GM19455 (cell line): ENCODE data around the gene CD22.

ENCODE experiments used
- ATAC-seq: cut with Tn5 transposase; IDR thresholded peaks from one replicate; pipeline ENCODE4 v1.9.1; 2021; ENCODE audit not compliant: unreplicated experiment

The CD22 gene

GRCh38 chr19:35295792-35296462 lies 33.1 kb upstream of the CD22 start:
- ATAC-seq, result no peak

- no peak for ATAC-seq
Measured at GRCh38 chr19:35296644-35297514, 32.1 kb upstream of the CD22 start.

- no peak for ATAC-seq
Measured at GRCh38 chr19:35297515-35297848, 31.5 kb upstream of the CD22 start.

- no peak for ATAC-seq
Measured at GRCh38 chr19:35297922-35298321, 31.1 kb upstream of the CD22 start.

- no peak for ATAC-seq
Measured at GRCh38 chr19:35298561-35298972, 30.4 kb upstream of the CD22 start.

GRCh38 chr19:35299523-35300338 lies 29.3 kb upstream of the CD22 start:
- no peak for ATAC-seq

GRCh38 chr19:35300339-35300649 lies 28.7 kb upstream of the CD22 start:
- no peak for ATAC-seq

GRCh38 chr19:35301961-35302360 lies 27.0 kb upstream of the CD22 start:
- no peak for ATAC-seq

GRCh38 chr19:35302446-35302845 lies 26.5 kb upstream of the CD22 start:
- ATAC-seq, result no peak

GRCh38 chr19:35303357-35303915 lies 25.6 kb upstream of the CD22 start:
- ATAC-seq, result no peak

- no peak for ATAC-seq
Measured at GRCh38 chr19:35304036-35304435, 25.0 kb upstream of the CD22 start.

GRCh38 chr19:35305181-35305580 lies 23.8 kb upstream of the CD22 start:
- no peak for ATAC-seq

- no peak for ATAC-seq
Measured at GRCh38 chr19:35306473-35307246, 22.3 kb upstream of the CD22 start.

- ATAC-seq, result no peak
Measured at GRCh38 chr19:35307931-35308330, 21.1 kb upstream of the CD22 start.

GRCh38 chr19:35308910-35309309 lies 20.1 kb upstream of the CD22 start:
- no peak for ATAC-seq

- no peak for ATAC-seq
Measured at GRCh38 chr19:35309481-35310279, 19.3 kb upstream of the CD22 start.

GRCh38 chr19:35310331-35310730 lies 18.7 kb upstream of the CD22 start:
- ATAC-seq, result no peak

GRCh38 chr19:35310811-35311465 lies 18.0 kb upstream of the CD22 start:
- no peak for ATAC-seq

- ATAC-seq, result no peak
Measured at GRCh38 chr19:35311901-35312665, 16.9 kb upstream of the CD22 start.
